T-helper 1 cell treated with Interleukin-12 subunit alpha and Interleukin-12 subunit beta and Interleukin-4 antibody, amounts not matched to agents 30 ng/mL and 1 ng/mL, for 36 hours (primary cell): ENCODE data around the gene NXPH3. TPM values are rescaled to one million over a fixed set of nuclear protein-coding genes. Genes with fewer than 3 reads are reported as not detected.

ENCODE experiments used
- intact Hi-C: fragments of 100-400 bp; cut with micrococcal nuclease; formaldehyde crosslinking; loops from one replicate; pipeline ENCODE4 v1.15.1; 2024
- total RNA-seq: library from RNA; stranded (reverse); gene quantifications from 2 replicates; pipeline ENCODE4 v1.2.3, GENCODE V29; 2022

NXPH3 gene
- total RNA-seq, 1 donor from 2014 or later, result not detected

- intact Hi-C loops, result no loop called here
Observed at GRCh38 chr17:49554694-49555494, 20.8 kb upstream of the NXPH3 start.

- intact Hi-C loops, result loop anchor here (1.0 kb wide), 4 partner anchors 59 to 240 kb away; no protein-coding TSS in a partner anchor
Observed at GRCh38 chr17:49555495-49556222, 20.0 kb upstream of the NXPH3 start.

DNA sequence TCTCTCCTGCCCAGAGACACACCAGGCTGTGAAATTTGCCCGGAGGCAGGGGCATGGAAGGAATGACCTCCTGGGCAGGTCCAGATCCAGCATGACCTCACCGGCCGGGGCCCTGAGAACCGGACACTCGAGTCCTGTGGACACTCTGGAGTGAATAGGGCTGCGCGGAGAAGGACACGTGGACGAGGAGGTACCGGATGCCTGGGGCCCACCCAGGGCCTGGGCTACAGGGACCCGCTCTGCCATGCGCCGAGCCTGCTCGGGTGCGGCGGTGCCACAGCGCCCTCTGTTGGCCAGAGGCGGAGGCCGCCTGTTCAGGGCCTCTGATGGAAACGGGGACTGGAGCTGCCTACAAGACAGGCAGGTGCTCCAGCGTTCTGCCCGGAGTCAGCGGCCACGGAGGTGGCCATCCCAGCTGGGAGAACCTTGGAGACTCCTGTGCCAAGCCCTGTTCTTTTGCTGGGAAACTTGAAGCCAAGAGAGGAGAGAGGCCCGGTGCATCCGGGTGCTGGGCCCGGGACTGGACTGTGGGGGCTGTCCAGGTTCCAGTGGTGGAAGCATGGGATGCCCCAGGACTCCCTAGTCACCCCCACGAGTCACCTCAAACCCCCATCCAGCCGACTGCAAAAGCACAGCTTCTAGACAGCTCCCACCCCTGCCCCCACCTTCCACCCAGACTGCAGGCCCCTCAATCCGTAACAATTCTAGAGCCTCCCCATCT, 19.3 kb upstream of the NXPH3 start:
- intact Hi-C loops, result loop anchor here (1.0 kb wide), 4 partner anchors 60 to 241 kb away; no protein-coding TSS in a partner anchor

GRCh38 chr17:49557312-49558024, 18.2 kb upstream of the NXPH3 start:
- intact Hi-C loops, result loop anchor here (1.0 kb wide), 1 partner anchor 441 kb away; no protein-coding TSS in a partner anchor

DNA sequence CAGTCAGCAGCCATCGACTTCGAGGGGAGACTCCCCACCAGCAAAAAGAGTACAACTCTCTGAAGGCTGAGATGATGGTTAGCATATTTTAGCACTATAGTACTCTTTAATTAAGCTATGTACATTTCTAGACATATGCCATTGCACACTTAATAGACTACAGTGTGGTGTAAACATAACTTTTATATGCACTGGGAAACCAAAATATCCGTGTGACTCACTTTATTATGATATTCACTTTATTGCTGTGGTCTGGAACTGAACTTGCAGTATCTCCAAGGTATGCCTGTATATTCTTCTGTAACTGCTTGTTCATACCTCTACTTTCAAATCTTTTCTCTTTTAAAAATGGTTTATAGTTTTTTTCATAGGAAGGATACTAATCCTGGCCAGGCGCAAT, 11.0 kb upstream of the NXPH3 start:
- intact Hi-C loops, result loop anchor here (5.0 kb wide), 1 partner anchor 388 kb away; no protein-coding TSS in a partner anchor

DNA sequence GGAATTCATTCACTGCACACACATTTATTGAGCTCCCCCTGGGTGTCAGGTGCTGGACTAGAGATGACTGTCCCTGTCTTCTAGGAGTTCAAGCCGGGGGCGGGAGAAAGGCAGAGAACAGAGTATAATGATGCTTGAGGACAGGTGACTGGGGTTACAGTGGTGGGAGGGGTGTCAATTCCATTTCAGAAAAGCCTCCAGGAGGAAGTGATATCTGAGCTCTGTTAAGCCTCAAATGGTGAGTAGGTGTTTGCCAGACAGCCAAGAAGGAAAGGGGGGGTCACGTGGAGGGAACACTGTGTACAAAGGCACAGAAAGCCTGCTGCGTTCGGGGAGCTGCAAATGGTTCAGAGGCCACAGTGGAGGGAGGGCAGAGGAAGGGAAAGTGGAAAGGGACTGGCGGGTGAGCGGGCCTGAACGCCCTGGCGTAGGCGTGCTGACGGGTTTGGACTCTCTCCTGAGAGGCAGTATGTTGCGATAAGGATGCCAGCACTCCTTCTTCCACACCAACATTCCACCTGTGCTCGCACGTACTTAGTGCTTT, 9.7 kb upstream of the NXPH3 start:
- intact Hi-C loops, result loop anchor here (2.0 to 5.0 kb wide), 2 partner anchors 386 to 529 kb away; partner anchors contain the start of gene PDK2

GRCh38 chr17:49566668-49567071, 9.0 kb upstream of the NXPH3 start:
- intact Hi-C loops, result loop anchor here (2.0 to 5.0 kb wide), 2 partner anchors 386 to 528 kb away; partner anchors contain the start of gene PDK2

- intact Hi-C loops, result loop anchor here (2.0 to 5.0 kb wide), 2 partner anchors 385 to 528 kb away; partner anchors contain the start of gene PDK2
Observed at GRCh38 chr17:49567104-49567521, 8.6 kb upstream of the NXPH3 start.

- intact Hi-C loops, result loop anchor here (1.0 to 5.0 kb wide), 5 partner anchors 283 to 527 kb away; partner anchors contain the start of gene PDK2
Observed at GRCh38 chr17:49567871-49568694, 7.6 kb upstream of the NXPH3 start.

DNA sequence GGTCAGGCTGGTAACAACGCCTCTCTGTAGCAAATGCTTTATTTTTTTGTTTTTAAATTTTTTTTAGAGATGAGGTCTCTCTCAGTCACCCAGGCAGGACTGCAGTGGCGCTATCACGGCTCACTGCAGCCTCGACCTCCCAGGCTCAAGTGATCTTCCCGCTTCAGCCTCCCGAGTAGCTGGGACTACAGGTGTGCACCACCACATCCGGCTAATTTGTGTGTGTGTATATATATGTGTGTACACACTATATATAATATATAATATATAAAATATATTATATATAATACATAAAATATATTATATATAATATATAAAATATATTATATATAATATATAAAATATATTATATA, 7.0 kb upstream of the NXPH3 start:
- intact Hi-C loops, result loop anchor here (1.0 to 5.0 kb wide), 4 partner anchors 283 to 518 kb away; no protein-coding TSS in a partner anchor

DNA sequence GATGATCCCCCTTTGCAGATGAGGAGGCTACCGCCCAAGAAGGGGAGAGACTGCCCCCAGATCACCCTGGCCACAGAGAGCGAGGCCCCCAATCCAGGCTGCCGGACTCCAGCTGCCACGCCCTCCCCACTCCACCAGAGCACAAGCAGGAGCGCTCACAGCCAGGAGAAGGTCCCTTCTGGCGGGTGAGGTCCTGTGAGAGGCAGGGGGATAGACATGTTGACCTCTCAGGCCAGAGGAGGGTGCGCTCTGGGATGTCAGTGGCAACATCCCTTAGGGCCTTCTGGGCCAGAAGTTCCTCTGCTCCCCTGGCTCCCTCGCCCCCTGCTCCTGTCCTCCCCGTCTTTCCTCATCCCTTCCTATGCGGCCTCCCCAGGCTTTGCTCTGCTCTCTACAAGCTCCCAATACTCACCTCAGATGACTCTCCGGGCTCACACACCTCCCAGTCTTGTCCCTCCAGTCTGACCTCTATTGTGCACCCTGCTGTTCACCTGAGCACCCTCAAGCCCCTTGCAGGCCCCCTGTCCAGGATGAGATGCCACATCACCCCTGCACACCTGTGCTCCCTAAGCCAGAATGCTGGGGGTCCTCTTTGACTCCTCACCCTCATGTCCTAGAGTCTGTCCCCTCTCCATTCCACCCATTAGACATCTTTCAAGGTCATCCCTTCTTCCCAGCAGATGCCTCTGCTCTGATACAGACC, 5.0 kb upstream of the NXPH3 start:
- intact Hi-C loops, result loop anchor here (1.0 to 2.0 kb wide), 6 partner anchors 108 to 218 kb away; partner anchors contain the start of genes FAM117A, KAT7 and SPOP

- intact Hi-C loops, result loop anchor here (2.0 kb wide), 2 partner anchors 208 to 218 kb away; partner anchors contain the start of gene KAT7
Observed at GRCh38 chr17:49571283-49571682, 4.4 kb upstream of the NXPH3 start.

DNA sequence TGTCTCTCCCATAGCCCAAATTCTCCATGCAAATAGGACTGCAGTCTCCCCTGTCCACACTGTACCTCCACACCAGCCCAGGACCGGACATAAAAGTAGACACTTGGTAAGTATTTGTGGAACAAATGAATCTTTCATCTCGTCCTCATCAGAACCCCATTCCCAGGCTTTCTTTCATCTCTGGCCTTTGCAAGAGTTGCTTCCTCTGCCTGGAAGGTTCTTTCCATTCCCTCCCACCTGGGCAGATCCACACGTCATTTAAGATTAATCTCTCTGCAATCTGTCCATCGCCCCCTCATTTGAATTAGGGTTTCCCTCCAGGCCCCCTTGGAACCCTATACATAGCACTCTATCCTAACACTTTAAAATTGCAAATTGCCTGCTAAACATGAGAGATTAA, 3.9 kb upstream of the NXPH3 start:
- intact Hi-C loops, result loop anchor here (2.0 kb wide), 2 partner anchors 207 to 217 kb away; partner anchors contain the start of gene KAT7

DNA sequence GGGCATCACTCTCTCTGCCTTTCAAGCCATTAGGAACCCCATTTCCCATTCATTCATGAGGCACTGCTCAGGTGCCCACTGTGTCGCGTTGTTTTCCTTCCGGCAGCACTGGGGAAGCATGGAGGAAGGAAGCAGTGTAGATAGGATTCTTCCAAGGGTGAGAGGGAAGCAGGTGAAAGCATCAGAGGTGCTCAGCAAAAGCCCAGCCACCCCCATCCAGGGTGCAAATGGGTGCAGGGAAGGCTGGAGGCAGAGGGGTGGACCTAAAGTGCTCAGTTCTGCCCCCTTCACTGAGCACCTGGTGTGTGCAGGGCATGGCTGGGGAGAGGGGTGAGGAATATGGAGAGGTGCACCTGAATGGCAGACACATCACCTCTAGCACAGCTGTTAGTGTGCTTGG, 3.4 kb upstream of the NXPH3 start:
- intact Hi-C loops, result no loop called here

DNA sequence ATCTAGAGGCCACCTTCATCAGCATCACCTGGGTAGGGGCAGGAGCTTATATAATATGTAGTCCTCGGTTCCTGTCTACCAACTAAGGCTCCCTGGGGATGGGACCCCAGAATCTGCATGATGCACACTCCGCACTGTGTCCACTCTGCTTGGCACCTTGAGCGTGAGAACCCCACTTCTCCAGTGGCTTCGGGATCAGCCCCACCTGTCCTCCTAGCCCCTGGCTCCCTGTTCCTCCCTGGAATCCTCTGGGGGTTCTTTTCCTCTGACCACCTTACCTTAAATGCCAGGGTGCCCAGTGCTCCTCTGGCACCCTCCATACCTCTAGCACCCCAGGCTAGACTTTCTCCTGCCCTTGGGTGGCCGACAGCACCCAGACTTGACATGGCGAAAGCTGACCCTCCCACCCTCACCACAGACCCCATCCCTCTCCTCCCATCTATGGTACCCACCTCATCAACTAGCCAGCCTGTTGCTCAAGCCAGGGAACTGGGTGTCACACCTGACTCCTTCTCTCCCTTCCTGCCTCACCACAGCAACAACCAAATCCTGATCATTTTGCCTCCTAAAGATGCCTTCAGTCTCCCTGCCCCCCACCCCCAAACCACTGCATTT, 2.8 kb upstream of the NXPH3 start:
- intact Hi-C loops, result no loop called here

GRCh38 chr17:49573510-49574322, 2.0 kb upstream of the NXPH3 start:
- intact Hi-C loops, result no loop called here

DNA sequence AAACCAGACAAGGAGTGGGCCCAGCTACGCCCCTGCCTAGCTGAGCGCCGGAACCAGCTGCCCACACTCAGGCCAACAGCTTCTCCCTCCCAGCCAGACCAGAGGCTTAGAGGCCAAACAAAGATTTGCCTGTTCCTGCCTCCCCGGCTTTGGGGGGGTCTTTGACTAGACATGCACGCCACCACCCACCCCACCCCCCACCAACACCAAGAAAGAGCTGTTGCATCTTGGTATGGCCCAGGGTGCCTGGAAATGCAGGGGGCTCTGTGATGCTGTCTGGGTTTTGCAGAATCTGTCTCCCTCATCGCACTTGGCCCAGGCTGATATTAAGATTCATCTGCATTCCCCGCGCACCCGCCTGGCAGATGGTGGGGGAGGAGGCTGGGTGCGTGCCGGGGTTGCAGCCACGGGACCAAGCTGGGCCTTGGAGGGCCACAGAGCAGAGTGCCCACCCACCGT, 1.3 kb upstream of the NXPH3 start:
- intact Hi-C loops, result no loop called here
